ELR (cell line): Measurements from ENCODE around the gene SECTM1.
"Not testable (repeated sequence)": the region's sequence is repeated elsewhere in the genome, so short reads cannot be mapped to it uniquely, and the experiment has no call there.

Experiments
- DNase-seq: peaks from one replicate; pipeline ENCODE4 v3.0.0-alpha.2; 2015; ENCODE audit warnings: low read depth

SECTM1 gene

GRCh38 chr17:82333279-82334171 lies at the start of gene SECTM1:
SECTM1 (minus strand) TSS chr17:82333766; CDS start chr17:82327240, 6,526 bp downstream.
- peak; percentile 66 for DNase-seq

- no peak for DNase-seq
Measured at GRCh38 chr17:82382933-82383255, 49.3 kb upstream of the SECTM1 start.

GRCh38 chr17:82382220-82382932 lies 48.8 kb upstream of the SECTM1 start:
- not testable (repeated sequence) for DNase-seq

- not testable (repeated sequence) for DNase-seq
Measured at GRCh38 chr17:82381703-82382009, 48.1 kb upstream of the SECTM1 start.

- peak; percentile 16 for DNase-seq
Measured at GRCh38 chr17:82380860-82381702, 47.5 kb upstream of the SECTM1 start.

- DNase-seq: no peak
Measured at GRCh38 chr17:82378741-82379021, 45.1 kb upstream of the SECTM1 start.

GRCh38 chr17:82377924-82378740 lies 44.6 kb upstream of the SECTM1 start:
- DNase-seq: no peak

- DNase-seq: not testable (repeated sequence)
Measured at GRCh38 chr17:82377294-82377693, 43.7 kb upstream of the SECTM1 start.

- no peak for DNase-seq
Measured at GRCh38 chr17:82376042-82376730, 42.6 kb upstream of the SECTM1 start.

- no peak for DNase-seq
Measured at GRCh38 chr17:82375359-82376041, 41.9 kb upstream of the SECTM1 start.

GRCh38 chr17:82374626-82375331 lies 41.2 kb upstream of the SECTM1 start:
- no peak for DNase-seq

GRCh38 chr17:82373731-82374625 lies 40.4 kb upstream of the SECTM1 start:
- DNase-seq: no peak

- not testable (repeated sequence) for DNase-seq
Measured at GRCh38 chr17:82373072-82373452, 39.5 kb upstream of the SECTM1 start.

GRCh38 chr17:82372249-82373071 lies 38.9 kb upstream of the SECTM1 start:
- no peak for DNase-seq

- DNase-seq: no peak
Measured at GRCh38 chr17:82371333-82372248, 38.0 kb upstream of the SECTM1 start, which contains the start of gene UTS2R. UTS2R (plus strand) TSS chr17:82371765; CDS start chr17:82374325, 2,560 bp downstream.

GRCh38 chr17:82370471-82371332 lies 37.1 kb upstream of the SECTM1 start:
- DNase-seq: peak; percentile 26
